ENCODE measurements around the gene VTI1A. TPM values are rescaled to one million over a fixed set of nuclear protein-coding genes. Genes with fewer than 3 reads are reported as not detected.

The VTI1A gene
- total RNA-seq, 6 donors from 2014 or later = 29.5 to 247 (median 43.0) TPM

GRCh38 chr10:112678581-112678980 lies 231.6 kb downstream of the VTI1A start:
- Histone ChIP-seq H3K4me1 (no peaks in the 10 kb centered on the region), H3K4me3 (no peak overlapping the region), H3K27me3 (no peaks in the 10 kb centered on the region), H3K27ac (no peak overlapping the region), H3K36me3 (no peaks in the 10 kb centered on the region), H3K9me3 (no peaks in the 10 kb centered on the region)
- ATAC-seq (ENCODE audit: low FRiP score in 2 of 2) (no peak), DNase-seq (no peak)
- TF ChIP-seq EP300 (IDR thresholded peaks at IDR 0.05) (no peak), POLR2AphosphoS5 (IDR thresholded peaks at IDR 0.05) (no peak), CTCF (IDR thresholded peaks at IDR 0.05) (no peak), POLR2A (IDR thresholded peaks at IDR 0.05) (no peak)
- 84 to 86% methylated on average over 7 of the region's 7 CpGs for WGBS, 2 donors

DNA sequence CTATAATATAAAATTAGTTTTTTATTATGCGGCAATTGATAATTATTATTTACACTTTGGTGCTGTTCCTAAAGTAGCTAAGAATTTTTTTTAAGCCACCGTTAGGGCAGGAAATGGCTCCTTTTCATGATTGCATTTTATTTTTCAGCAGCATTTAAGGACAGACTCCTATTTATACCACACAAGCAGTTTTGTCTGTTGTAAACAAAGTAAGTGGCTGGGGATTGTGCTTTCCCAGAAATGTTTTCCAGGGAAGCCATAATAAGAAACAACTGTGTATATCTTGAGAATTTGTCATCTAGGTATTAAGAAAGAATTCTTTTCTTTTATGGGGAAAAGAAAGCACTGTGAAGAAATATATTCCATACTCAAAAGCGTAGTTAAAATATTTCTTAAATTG lies 232.0 kb downstream of the VTI1A start:
- H3K9me3 ChIP-seq = no peaks in the 10 kb centered on the region

DNA sequence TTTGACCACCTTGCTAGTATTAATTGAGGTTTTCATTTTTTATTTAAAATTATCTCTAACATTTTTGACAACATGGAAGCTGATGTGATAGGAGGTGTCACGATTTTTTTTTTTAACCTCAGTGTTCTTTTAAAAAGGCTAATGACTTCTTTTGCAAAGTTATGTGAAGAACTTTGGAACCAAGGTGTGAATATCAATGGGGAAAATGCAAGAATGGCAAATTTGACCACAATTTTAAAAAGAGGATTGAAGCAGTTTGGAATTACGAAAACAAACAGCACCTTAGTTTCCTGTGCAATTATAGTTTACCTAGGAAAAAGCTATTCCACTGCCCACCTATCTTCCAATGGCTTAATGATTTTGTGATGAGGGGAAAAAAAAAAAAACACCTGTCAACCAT lies 232.4 kb downstream of the VTI1A start:
- H3K9me3 ChIP-seq = no peaks in the 10 kb centered on the region
- no peaks in the 10 kb centered on the region for H3K36me3 ChIP-seq
- H3K27me3 ChIP-seq = no peaks in the 10 kb centered on the region
- H3K27ac ChIP-seq = no peak overlapping the region
- H3K4me3 ChIP-seq = no peak overlapping the region
- H3K4me1 ChIP-seq = no peaks in the 10 kb centered on the region
- ATAC-seq (ENCODE audit: low FRiP score in 2 of 2) (no peak), DNase-seq (no peak)
- WGBS, 2 donors = 85 to 96% methylated on average over 2 of the region's 2 CpGs
- TF ChIP-seq POLR2AphosphoS5 (IDR thresholded peaks at IDR 0.05) = no peak
- TF ChIP-seq POLR2A (IDR thresholded peaks at IDR 0.05) = no peak
- TF ChIP-seq EP300 (IDR thresholded peaks at IDR 0.05) = no peak

More for the DNA sequence above, 232.0 kb downstream of the VTI1A start:
- Histone ChIP-seq H3K27me3 (no peaks in the 10 kb centered on the region), H3K27ac (no peak overlapping the region), H3K4me1 (no peaks in the 10 kb centered on the region), H3K36me3 (no peaks in the 10 kb centered on the region), H3K4me3 (no peak overlapping the region)
- DNase-seq = no peak
- WGBS, 2 donors = 81 to 86% methylated on average over 3 of the region's 3 CpGs
- TF ChIP-seq EP300 (IDR thresholded peaks at IDR 0.05) = no peak
- TF ChIP-seq POLR2A (IDR thresholded peaks at IDR 0.05) = no peak
- TF ChIP-seq CTCF (IDR thresholded peaks at IDR 0.05) = no peak
- TF ChIP-seq POLR2AphosphoS5 (IDR thresholded peaks at IDR 0.05) = no peak
- ATAC-seq (ENCODE audit: low FRiP score in 2 of 2) = no peak

GRCh38 chr10:112680586-112680985 lies 233.6 kb downstream of the VTI1A start:
- WGBS, 2 donors = 100% methylated on average over 1 of the region's 1 CpG
- Histone ChIP-seq H3K9me3 (no peaks in the 10 kb centered on the region), H3K36me3 (no peaks in the 10 kb centered on the region), H3K4me1 (no peaks in the 10 kb centered on the region), H3K4me3 (no peak overlapping the region), H3K27me3 (no peaks in the 10 kb centered on the region), H3K27ac (no peak overlapping the region)
- ATAC-seq (ENCODE audit: low FRiP score in 2 of 2) (no peak), DNase-seq (no peak)
- TF ChIP-seq EP300 (IDR thresholded peaks at IDR 0.05) (no peak), POLR2A (IDR thresholded peaks at IDR 0.05) (no peak), CTCF (IDR thresholded peaks at IDR 0.05) (no peak), POLR2AphosphoS5 (IDR thresholded peaks at IDR 0.05) (no peak)

DNA sequence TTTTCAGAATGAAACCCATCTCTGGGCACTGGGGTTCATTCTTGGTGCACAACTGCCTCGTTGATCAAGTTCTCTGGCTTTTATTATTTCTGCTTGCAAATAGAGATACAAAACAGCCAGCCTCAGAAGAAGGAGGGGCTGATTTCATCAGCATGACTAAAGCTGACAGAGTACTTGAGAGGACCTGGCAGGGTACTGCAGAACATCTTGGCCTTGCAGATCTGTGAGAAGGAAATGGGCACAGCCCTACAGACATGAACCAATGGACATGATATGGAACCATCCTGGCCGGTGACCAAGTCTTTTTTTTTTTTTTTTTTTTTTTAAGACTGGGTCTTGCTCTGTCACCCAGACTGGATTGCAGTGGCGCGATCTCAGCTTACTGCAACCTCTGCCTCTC lies 240.6 kb downstream of the VTI1A start:
- TF ChIP-seq POLR2AphosphoS5 (IDR thresholded peaks at IDR 0.05) (no peak), EP300 (IDR thresholded peaks at IDR 0.05) (no peak), POLR2A (IDR thresholded peaks at IDR 0.05) (no peak), CTCF (IDR thresholded peaks at IDR 0.05) (no peak)
- WGBS, 2 donors = 86 to 89% methylated on average over 4 of the region's 4 CpGs
- H3K36me3 ChIP-seq = no peaks in the 10 kb centered on the region
- H3K27ac ChIP-seq = no peak overlapping the region
- DNase-seq (peak in 1 of 2 donors; percentile 22), ATAC-seq (ENCODE audit: low FRiP score in 2 of 2) (peak in 1 of 2 donors; percentile 58)
- no peaks in the 10 kb centered on the region for H3K27me3 ChIP-seq
- no peaks in the 10 kb centered on the region for H3K9me3 ChIP-seq
- H3K4me1 ChIP-seq = no peaks in the 10 kb centered on the region
- H3K4me3 ChIP-seq = no peak overlapping the region

Measured in upper lobe of left lung (tissue), 6 donors.